Measurements from ENCODE around the gene RFX3. TPM values are rescaled to one million over a fixed set of nuclear protein-coding genes. Genes with fewer than 3 reads are reported as not detected.
A peak's percentile ranks its signal among the peaks of the same experiment; 100 is the strongest.

Gene RFX3
- total RNA-seq, 1 donor from 2014 or later, result 11.8 TPM

- no peak for TF ChIP-seq POLR2A (IDR thresholded peaks at IDR 0.05)
- TF ChIP-seq POLR2AphosphoS5 (IDR thresholded peaks at IDR 0.05; ENCODE audit: insufficient read depth in 1 of 2, low read depth in 1 of 2), result no peak
- no peak for TF ChIP-seq CTCF (IDR thresholded peaks at IDR 0.05)
- no peak overlapping the region for H3K27ac ChIP-seq
- no peak for DNase-seq (ENCODE audit: extremely low spot score in 2 of 2)
- no peak overlapping the region for H3K4me3 ChIP-seq
- no peaks in the 10 kb centered on the region for H3K4me1 ChIP-seq
- no peaks in the 10 kb centered on the region for H3K36me3 ChIP-seq
- intact Hi-C loops (cut with DNase I), result no loop called here
- H3K27me3 ChIP-seq, result no peaks in the 10 kb centered on the region
- no peaks in the 10 kb centered on the region for H3K9me3 ChIP-seq
These were observed 282.1 kb downstream of the RFX3 start for GRCh38 chr9:3243683-3244082.

GRCh38 chr9:3241290-3241689, 284.5 kb downstream of the RFX3 start:
- H3K4me3 ChIP-seq, result no peak overlapping the region
- no peaks in the 10 kb centered on the region for H3K9me3 ChIP-seq
- no peaks in the 10 kb centered on the region for H3K27me3 ChIP-seq
- no peaks in the 10 kb centered on the region for H3K36me3 ChIP-seq
- TF ChIP-seq CTCF (IDR thresholded peaks at IDR 0.05) (no peak), POLR2AphosphoS5 (IDR thresholded peaks at IDR 0.05; ENCODE audit: insufficient read depth in 1 of 2, low read depth in 1 of 2) (no peak), POLR2A (IDR thresholded peaks at IDR 0.05) (no peak)
- H3K4me1 ChIP-seq, result no peaks in the 10 kb centered on the region
- no peak for DNase-seq (ENCODE audit: extremely low spot score in 2 of 2)
- H3K27ac ChIP-seq, result no peak overlapping the region
- intact Hi-C loops (cut with DNase I), result no loop called here

GRCh38 chr9:3240656-3241268, 285.0 kb downstream of the RFX3 start:
- no peaks in the 10 kb centered on the region for H3K36me3 ChIP-seq
- H3K4me1 ChIP-seq, result no peaks in the 10 kb centered on the region
- intact Hi-C loops (cut with DNase I), result no loop called here
- H3K27me3 ChIP-seq, result no peaks in the 10 kb centered on the region
- peak; percentile 37 to 48 (median 45) for TF ChIP-seq CTCF (IDR thresholded peaks at IDR 0.05)
- TF ChIP-seq POLR2A (IDR thresholded peaks at IDR 0.05), result no peak
- H3K9me3 ChIP-seq, result no peaks in the 10 kb centered on the region
- H3K27ac ChIP-seq, result no peak overlapping the region
- no peak for DNase-seq (ENCODE audit: extremely low spot score in 2 of 2)
- H3K4me3 ChIP-seq, result no peak overlapping the region

- TF ChIP-seq CTCF (IDR thresholded peaks at IDR 0.05), result no peak
- no peak for TF ChIP-seq POLR2AphosphoS5 (IDR thresholded peaks at IDR 0.05; ENCODE audit: insufficient read depth in 1 of 2, low read depth in 1 of 2)
- TF ChIP-seq POLR2A (IDR thresholded peaks at IDR 0.05), result no peak
- DNase-seq (ENCODE audit: extremely low spot score in 2 of 2), result no peak
- Histone ChIP-seq H3K4me1 (no peaks in the 10 kb centered on the region), H3K36me3 (no peaks in the 10 kb centered on the region), H3K27ac (no peak overlapping the region), H3K27me3 (no peaks in the 10 kb centered on the region), H3K4me3 (no peak overlapping the region), H3K9me3 (no peaks in the 10 kb centered on the region)
- intact Hi-C loops (cut with DNase I), result no loop called here
These were observed 286.6 kb downstream of the RFX3 start for GRCh38 chr9:3239240-3239639.

- no peaks in the 10 kb centered on the region for H3K27me3 ChIP-seq
- H3K36me3 ChIP-seq, result no peaks in the 10 kb centered on the region
- H3K4me1 ChIP-seq, result no peaks in the 10 kb centered on the region
- TF ChIP-seq POLR2A (IDR thresholded peaks at IDR 0.05) (no peak), POLR2AphosphoS5 (IDR thresholded peaks at IDR 0.05; ENCODE audit: insufficient read depth in 1 of 2, low read depth in 1 of 2) (no peak), CTCF (IDR thresholded peaks at IDR 0.05) (no peak)
- intact Hi-C loops (cut with DNase I), result no loop called here
- H3K9me3 ChIP-seq, result no peaks in the 10 kb centered on the region
- no peak for DNase-seq (ENCODE audit: extremely low spot score in 2 of 2)
- H3K4me3 ChIP-seq, result no peak overlapping the region
- H3K27ac ChIP-seq, result no peak overlapping the region
These were observed 287.6 kb downstream of the RFX3 start for GRCh38 chr9:3238236-3238635.
